Measurements from ENCODE around the gene CBY3.
"Not testable (repeated sequence)": the region's sequence is repeated elsewhere in the genome, so short reads cannot be mapped to it uniquely, and the experiment has no call there.

The CBY3 gene

DNA sequence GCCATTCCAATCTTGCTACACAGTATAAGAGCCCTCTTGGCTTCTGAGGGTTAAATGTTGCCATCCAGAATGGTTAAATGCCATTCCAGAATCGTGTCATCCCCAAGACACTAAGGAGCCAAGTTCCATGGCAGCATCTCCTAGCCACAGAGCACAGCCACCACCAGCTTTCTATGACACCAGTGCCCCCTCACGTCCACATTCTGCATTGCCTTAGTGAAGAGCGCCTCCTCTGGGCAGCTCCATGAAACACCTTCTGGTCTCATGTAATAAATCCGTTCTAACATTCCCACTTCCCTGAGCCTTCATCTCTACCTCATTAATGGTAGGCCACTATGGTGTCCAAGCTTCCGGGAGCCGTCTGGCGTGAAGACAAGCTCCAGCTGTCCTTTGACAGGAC is 12.4 kb downstream of the CBY3 start:
- no peak for DNase-seq (ENCODE audit: low read depth)

DNA sequence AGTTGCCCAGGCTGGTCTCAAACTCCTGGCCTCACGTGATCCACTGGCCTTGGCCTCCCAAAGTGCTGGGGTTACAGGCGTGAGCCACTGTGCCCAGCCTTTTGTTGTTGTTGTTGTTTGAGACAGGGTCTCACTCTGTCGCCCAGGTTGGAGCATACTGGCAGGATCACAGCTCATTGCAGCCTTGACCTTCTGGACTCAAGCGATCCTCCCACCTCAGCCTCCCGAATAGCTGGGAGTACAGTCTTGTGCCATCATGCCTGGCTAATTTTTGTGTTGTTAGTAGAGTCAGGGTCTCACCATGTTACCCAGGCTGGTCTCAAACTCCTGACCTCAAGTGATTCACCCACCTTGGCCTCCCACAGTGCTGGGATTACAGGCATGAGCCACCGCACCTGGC is 19.2 kb downstream of the CBY3 start:
- not testable (repeated sequence) for DNase-seq (ENCODE audit: low read depth)

DNA sequence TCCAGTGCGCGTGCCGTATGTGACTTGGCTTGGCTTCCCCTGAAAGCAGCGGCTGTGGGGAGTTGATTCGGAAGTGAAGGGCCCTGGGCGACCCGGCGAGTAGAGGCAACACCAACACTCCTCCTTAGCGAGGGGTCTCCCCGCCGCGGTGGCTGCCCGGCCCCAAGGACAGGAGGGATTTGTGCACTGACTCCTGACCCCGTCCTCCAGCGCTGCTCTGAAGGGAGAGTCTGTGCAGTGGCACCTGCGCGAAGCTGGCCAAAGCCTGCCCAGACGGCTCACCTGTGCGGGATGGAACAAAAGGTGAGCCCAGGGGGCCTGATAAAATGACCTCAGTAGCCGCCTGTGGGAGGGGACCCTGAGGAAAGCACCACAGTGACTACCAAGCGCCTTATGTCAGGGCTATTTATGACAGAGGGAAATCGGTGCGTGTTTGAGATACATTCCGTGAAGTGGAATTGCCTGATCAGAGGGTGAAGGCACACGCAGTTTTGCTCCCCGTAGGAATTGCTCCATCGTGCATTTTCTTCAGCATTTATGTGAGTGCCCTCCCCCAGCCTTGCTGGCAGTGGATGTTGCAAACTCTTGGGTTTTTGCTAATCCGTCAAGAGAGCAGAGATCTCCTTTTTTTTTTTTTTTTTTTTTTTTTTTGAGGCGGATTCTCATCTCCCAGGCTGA is 22.5 kb downstream of the CBY3 start:
- DNase-seq (ENCODE audit: low read depth): not testable (repeated sequence)

DNA sequence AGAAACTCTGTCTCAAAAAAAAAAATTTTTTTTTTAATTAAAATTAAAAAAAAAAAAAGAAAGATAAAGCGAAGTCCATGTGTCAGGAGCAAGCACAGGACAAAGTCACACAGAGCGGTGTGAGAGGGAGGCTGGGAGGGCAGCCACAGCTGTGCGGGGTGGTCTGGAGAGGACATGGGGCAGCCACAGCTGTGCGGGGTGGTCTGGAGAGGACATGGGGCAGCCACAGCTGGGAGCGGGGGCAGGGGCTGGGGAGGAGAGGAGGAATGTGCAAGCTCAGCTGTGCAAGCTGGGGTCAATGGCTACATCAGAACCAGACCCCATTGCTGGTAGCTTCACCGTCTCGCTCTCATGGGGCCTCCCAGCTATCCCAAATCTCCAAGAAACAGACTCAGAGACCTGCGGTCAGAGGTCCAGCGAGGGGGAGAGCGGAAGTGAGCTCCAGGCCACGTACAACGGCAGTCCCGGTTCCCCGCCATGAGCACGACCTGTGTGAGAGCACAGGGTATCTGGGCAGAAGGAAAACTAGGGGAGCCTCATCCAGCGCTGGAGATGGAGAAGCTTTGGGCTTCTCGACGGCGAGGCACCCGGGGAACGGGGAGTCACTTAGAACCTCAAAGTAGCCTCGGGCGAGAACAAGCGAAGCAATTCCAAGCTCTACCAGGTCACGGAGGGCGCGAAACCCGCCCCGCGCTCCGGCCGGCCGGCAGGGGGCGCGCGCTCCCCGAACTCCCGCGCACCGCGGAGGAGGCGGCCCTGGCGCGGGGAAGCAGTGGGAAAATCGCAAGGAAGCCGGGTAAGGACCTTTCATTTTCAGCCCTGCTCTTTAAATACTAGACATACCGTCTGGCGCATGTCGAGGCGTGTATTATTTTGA is 23.3 kb downstream of the CBY3 start:
- not testable (repeated sequence) for DNase-seq (ENCODE audit: low read depth)

DNA sequence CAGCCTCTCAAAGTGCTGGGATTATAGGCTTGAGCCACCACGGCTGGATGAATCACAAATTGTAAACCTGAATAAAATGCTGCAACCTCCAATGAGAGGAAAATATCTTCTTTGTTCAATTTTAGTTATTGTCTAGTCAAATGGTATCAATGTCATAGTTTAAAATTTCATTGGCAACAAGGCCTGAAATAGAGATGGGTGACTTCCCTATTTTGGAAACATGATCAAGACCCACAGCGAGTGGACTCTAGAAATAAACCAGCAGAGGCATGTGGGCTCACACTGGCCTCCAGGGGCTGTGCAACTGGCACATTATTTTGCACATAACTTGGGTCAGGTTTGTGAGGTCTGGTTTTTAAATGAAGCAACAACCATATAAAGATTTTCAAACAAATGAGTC is 27.7 kb downstream of the CBY3 start:
- DNase-seq (ENCODE audit: low read depth): not testable (repeated sequence)

DNA sequence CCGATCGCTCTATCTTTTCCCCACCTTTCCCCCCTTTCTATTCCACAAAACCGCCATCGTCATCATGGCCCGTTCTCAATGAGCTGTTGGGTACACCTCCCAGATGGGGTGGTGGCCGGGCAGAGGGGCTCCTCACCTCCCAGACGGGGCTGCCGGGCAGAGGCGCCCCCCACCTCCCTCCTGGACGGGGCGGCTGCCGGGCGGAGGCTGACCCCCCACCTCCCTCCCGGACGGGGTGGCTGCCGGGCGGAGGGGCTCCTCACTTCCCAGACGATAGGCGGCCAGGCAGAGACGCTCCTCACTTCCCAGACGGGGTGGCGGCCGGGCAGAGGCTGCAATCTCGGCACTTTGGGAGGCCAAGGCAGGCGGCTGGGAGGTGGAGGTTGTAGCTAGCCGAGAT is 30.6 kb downstream of the CBY3 start:
- DNase-seq (ENCODE audit: low read depth): not testable (repeated sequence)

DNA sequence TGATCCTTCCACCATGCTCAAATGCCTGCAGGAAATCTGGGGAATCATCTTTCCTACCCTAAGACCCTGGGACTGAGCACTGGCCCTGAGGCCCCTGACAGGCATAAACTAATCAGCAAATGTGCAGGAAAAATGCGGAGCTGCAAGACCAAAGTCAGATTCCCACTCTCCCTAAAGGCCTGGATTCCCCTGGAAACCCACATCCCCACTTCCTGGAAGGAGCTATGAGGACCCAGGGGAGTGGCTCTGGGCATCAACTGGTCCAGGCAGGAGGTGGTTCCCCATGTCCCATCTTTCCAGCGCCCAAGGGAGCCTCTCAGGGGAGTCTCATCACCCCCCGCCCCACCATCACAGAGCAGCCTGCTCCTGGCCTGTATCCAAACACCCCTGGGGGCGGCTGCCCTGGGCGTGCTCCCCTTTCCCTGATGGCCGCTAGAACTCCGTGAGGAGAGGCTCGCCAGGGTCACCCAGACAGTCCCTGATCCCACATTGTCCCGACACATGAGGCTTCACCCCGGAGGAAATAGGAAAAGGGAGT is 31.6 kb downstream of the CBY3 start:
- DNase-seq (ENCODE audit: low read depth): not testable (repeated sequence)

DNA sequence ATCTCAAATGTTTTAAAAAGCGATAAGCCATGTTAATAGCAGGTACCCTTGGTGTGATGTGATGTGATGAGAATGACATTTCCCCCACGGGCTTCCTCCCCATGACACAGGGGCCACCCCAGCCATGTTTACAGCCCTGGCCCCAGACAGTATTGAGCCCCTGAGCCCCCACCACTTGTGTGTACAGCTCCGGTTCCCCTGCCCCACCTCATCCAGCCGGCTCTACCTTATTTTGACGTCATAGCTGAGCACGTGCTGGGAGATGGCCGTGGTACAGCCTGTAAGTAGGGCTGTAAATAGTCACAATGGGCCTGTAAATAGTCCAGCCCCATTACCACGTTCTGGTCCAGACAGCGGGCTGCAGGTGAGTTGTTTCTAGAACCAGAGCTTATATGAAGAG is 32.4 kb downstream of the CBY3 start:
- no peak for DNase-seq (ENCODE audit: low read depth)

DNA sequence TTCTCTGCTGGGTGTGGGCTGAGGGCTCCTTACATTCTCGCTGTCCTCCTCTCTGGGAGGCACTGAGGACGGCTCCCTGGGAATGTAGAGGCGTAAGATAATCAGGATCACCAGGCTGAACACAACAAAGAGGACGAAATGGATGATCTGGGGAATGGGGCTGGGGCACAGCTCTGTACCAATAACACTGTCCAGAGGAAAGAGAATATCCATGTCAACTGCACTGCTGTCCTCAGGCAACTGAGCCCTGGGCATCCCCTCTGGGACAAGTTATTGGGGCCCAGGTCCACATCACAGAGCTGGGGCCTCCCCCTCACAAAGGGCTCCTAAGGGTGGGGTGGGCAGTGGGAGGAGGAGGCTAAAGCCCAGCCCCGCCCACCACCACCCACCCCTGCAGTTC is 36.1 kb downstream of the CBY3 start:
- DNase-seq (ENCODE audit: low read depth): not testable (repeated sequence)

DNA sequence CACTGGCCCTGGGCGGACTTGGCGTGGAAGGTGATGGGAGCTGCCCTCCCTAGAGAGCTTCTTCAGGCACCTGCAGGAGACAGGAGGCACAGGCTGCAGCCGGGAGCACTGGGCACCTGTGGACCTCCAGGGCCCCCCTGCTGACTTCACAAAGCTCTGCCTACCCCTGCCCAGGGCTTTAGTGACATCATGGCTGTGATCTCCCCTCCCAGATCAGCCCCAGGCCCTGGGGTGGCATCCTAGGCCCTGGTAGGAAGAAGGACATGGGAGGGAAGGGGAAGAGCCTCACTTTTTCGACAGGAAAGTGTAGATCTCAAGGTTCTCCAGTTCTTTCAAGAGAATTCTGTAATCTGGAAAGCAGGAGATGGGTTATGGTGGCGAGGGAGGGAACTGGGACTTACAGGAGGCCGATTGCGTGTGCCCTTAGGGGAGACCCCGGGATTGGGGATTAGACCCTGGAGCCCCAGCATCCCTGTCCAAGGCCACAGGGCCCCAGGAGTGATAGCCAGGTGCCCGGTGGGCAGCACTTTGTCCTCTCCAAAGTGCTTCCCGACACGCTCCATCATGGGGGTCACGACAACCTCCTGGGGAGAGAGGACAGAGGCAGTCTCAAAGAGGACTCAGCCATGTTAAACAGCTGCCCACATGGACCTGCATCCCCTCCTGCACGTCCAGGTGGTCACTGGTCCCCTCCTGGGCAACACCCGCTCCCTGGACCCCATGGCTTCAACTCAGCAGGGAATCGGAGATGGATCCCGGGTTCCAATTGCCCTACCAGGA is 37.5 kb downstream of the CBY3 start:
- not testable (repeated sequence) for DNase-seq (ENCODE audit: low read depth)

DNA sequence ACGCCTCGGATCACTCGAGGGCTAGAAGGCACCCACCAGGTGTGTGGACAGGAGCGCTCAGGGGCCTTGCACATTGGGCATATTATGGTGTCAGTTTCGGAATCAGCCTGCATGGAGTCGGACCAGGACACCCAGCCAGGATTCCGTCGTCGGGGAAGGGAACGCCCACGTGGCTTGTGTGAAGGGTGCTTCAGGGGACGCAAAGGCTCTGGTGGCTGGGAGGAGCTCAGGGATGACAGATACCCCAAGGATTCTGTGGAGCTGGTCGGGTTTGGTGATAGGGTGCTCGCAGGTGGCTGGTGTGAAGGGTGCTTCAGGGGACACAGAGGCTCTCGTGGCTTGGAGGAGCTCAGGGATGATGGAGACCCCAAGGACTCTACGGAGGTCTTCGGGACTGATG is 38.2 kb downstream of the CBY3 start:
- DNase-seq (ENCODE audit: low read depth): not testable (repeated sequence)

DNA sequence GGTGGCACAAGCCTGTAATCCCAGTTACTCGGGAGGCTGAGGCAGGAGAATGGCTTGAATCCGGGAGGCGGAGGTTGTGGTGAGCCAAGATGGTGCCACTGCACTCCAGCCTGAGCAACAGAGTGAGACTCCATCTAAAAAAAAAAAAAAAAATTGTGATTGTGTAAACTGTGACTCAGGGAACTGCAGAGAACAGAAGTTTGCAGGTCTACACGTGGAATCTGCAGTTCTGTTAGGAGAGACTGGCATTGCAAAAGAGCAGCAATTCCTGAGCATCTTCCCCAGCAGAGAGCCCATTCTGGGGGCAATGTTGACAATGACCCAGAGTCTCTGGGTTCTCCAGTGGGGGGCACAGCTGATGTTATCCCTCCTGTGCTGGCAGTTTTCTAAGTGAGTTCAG is 39.1 kb downstream of the CBY3 start:
- not testable (repeated sequence) for DNase-seq (ENCODE audit: low read depth)

DNA sequence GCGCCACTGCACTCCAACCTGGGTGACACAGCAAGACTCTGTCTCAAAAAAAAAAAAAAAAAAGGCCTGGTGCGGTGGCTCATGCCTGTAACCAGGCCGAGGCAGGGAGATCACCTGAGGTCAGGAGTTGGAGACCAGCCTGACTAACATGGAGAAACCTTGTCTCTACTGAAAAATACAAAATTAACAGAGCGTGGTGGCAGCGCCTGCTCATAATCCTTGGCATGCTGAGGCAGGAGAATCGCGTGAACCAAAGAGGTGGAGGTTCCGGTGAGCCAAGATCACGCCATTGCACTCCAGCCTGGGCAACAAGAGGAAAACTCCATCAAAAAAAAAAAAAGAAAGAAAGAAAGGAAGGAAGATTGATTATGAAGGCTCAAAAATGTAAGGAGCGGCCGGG is 41.5 kb downstream of the CBY3 start:
- not testable (repeated sequence) for DNase-seq (ENCODE audit: low read depth)

DNA sequence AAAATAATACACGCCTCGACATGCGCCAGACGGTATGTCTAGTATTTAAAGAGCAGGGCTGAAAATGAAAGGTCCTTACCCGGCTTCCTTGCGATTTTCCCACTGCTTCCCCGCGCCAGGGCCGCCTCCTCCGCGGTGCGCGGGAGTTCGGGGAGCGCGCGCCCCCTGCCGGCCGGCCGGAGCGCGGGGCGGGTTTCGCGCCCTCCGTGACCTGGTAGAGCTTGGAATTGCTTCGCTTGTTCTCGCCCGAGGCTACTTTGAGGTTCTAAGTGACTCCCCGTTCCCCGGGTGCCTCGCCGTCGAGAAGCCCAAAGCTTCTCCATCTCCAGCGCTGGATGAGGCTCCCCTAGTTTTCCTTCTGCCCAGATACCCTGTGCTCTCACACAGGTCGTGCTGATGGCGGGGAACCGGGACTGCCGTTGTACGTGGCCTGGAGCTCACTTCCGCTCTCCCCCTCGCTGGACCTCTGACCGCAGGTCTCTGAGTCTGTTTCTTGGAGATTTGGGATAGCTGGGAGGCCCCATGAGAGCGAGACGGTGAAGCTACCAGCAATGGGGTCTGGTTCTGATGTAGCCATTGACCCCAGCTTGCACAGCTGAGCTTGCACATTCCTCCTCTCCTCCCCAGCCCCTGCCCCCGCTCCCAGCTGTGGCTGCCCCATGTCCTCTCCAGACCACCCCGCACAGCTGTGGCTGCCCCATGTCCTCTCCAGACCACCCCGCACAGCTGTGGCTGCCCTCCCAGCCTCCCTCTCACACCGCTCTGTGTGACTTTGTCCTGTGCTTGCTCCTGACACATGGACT is 46.3 kb downstream of the CBY3 start:
- not testable (repeated sequence) for DNase-seq (ENCODE audit: low read depth)

DNA sequence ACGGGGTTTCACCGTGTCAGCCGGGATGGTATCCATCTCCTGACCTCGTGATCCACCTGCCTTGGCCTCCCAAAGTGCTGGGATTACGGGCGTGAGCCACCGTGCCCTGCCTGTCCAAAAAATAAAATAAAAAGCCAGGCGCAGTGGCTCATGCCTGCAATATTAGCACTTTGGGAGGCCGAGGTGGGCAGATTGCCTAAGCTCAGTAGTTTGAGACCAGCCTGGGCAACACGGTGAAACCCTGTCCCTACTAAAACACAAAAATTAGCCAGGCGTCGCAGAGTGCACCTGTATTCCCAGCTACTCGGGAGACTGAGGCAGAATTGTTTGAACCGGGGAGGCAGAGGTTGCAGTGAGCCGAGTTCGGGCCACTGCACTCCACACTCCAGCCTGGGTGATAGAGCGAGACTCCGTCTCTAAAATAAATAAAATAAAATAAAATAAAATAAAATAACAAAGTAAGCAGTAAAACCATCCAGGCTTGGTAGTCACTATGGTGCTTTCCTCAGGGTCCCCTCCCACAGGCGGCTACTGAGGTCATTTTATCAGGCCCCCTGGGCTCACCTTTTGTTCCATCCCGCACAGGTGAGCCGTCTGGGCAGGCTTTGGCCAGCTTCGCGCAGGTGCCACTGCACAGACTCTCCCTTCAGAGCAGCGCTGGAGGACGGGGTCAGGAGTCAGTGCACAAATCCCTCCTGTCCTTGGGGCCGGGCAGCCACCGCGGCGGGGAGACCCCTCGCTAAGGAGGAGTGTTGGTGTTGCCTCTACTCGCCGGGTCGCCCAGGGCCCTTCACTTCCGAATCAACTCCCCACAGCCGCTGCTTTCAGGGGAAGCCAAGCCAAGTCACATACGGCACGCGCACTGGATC is 47.1 kb downstream of the CBY3 start:
- DNase-seq (ENCODE audit: low read depth): not testable (repeated sequence)

All from stimulated activated CD8-positive, alpha-beta memory T cell treated with anti-CD3 and anti-CD28 coated beads, Interleukin-12 subunit alpha, Interleukin-12 subunit beta, amount 100 ng/mL, for 4 hours (primary cell).